ENCODE measurements around the gene FAM81B.

Gene FAM81B

GRCh38 chr5:95406426-95407090, 15.4 kb downstream of the FAM81B start:
- DNase-seq, result no peak

- no peak for DNase-seq
Observed at GRCh38 chr5:95410279-95410678, 19.1 kb downstream of the FAM81B start.

GRCh38 chr5:95411474-95411873, 20.3 kb downstream of the FAM81B start:
- DNase-seq, result no peak

- no peak for DNase-seq
Observed at GRCh38 chr5:95414451-95414850, 23.3 kb downstream of the FAM81B start.

- no peak for DNase-seq
Observed at GRCh38 chr5:95417971-95418370, 26.8 kb downstream of the FAM81B start.

- no peak for DNase-seq
Observed at GRCh38 chr5:95422838-95423237, 31.7 kb downstream of the FAM81B start.

GRCh38 chr5:95424016-95424415, 32.9 kb downstream of the FAM81B start:
- no peak for DNase-seq

- DNase-seq, result no peak
Observed at GRCh38 chr5:95424526-95424925, 33.4 kb downstream of the FAM81B start.

- no peak for DNase-seq
Observed at GRCh38 chr5:95426227-95426626, 35.1 kb downstream of the FAM81B start.

GRCh38 chr5:95432779-95433178, 41.6 kb downstream of the FAM81B start:
- DNase-seq, result no peak

GRCh38 chr5:95439801-95440493, 48.8 kb downstream of the FAM81B start:
- no peak for DNase-seq

- peak; percentile 87 for DNase-seq
Observed at GRCh38 chr5:95440825-95441224, 49.7 kb downstream of the FAM81B start.

- no peak for DNase-seq
Observed at GRCh38 chr5:95441636-95442035, 50.5 kb downstream of the FAM81B start.

GRCh38 chr5:95445442-95445841, 54.3 kb downstream of the FAM81B start:
- DNase-seq, result no peak

- DNase-seq, result no peak
Observed at GRCh38 chr5:95445995-95446394, 54.8 kb downstream of the FAM81B start.

- no peak for DNase-seq
Observed at GRCh38 chr5:95446560-95447221, 55.5 kb downstream of the FAM81B start.

GRCh38 chr5:95447961-95448360, 56.8 kb downstream of the FAM81B start:
- DNase-seq, result no peak

GRCh38 chr5:95448789-95449188, 57.6 kb downstream of the FAM81B start:
- no peak for DNase-seq

GRCh38 chr5:95449460-95449859, 58.3 kb downstream of the FAM81B start:
- DNase-seq, result no peak

- DNase-seq, result no peak
Observed at GRCh38 chr5:95454536-95454935, 63.4 kb downstream of the FAM81B start.

- DNase-seq, result no peak
Observed at GRCh38 chr5:95460665-95461064, 69.5 kb downstream of the FAM81B start.

- DNase-seq, result no peak
Observed at GRCh38 chr5:95471487-95471886, 80.3 kb downstream of the FAM81B start.

GRCh38 chr5:95471942-95472341, 80.8 kb downstream of the FAM81B start:
- DNase-seq, result no peak

- no peak for DNase-seq
Observed at GRCh38 chr5:95484421-95484820, 93.3 kb downstream of the FAM81B start.
